Right lobe of liver (tissue), 6 donors: ENCODE results near the gene ITGA3. TPM values are rescaled to one million over a fixed set of nuclear protein-coding genes. Genes with fewer than 3 reads are reported as not detected.

Experiments
- ATAC-seq, 4 donors: fragments of 200-7000 bp; cut with Tn5 transposase; one replicate each; pipeline ENCODE4 v1.9.1; 2020; ENCODE audit warnings: mild to moderate bottlenecking in 4 of 4, moderate library complexity in 4 of 4
- DNase-seq, 3 donors: peaks; one replicate each; pipeline ENCODE4 v3.0.0-alpha.2; 2020
- H3K27ac ChIP-seq, 3 donors: fragments of 200-600 bp; one replicate each; pipeline ENCODE4 v1.8.0; 2022
- H3K27me3 ChIP-seq, 2 donors: fragments of 200-600 bp; one replicate each; pipeline ENCODE4 v1.8.0; 2022
- H3K36me3 ChIP-seq, 4 donors: fragments of 200-600 bp; sonication (generic) in 1 of 4; one replicate each; pipeline versions ENCODE4 v1.5.1 to v1.8.0; 2017 to 2022; ENCODE audit warnings: control low read depth in 1 of 4
- H3K4me1 ChIP-seq, 4 donors: fragments of 200-600 bp; sonication (generic) in 1 of 4; one replicate each; pipeline versions ENCODE4 v1.5.1 to v1.8.0; 2017 to 2022; ENCODE audit warnings: control low read depth in 1 of 4
- H3K4me3 ChIP-seq, 3 donors: fragments of 200-600 bp; one replicate each; pipeline ENCODE4 v1.8.0; 2022
- H3K9me3 ChIP-seq, 4 donors: fragments of 200-600 bp; sonication (generic) in 1 of 4; one replicate each; pipeline versions ENCODE4 v1.5.1 to v1.8.0; 2017 to 2022; ENCODE audit warnings: control low read depth in 1 of 4
- POLR2A ChIP-seq: fragments of 450-650 bp; IDR thresholded peaks from one replicate; pipeline ENCODE4 v1.6.1; 2017; ENCODE audit warnings: antibody characterized with exemption, mild to moderate bottlenecking
- WGBS: methylation state at CpG from one replicate; pipeline ENCODE4 v1.1.6; 2018; ENCODE audit warnings: low coverage, low lambda C conversion rate; ENCODE audit not compliant: insufficient coverage; ENCODE audit errors: missing lambda C conversion rate; 5-methylcytosine and 5-hydroxymethylcytosine counted together
- intact Hi-C, 2 donors: fragments of 100-400 bp; cut with DNase I; formaldehyde crosslinking; loops; one replicate each; pipeline versions ENCODE4 v1.11.2 to v1.14.1; 2022
- total RNA-seq, 6 experiments: library from RNA; depleted of rRNA in 2 of 6; stranded (reverse); fragments of >200 nt in 2 of 6; fragmentation: NEBNext Ultra II Directional in 3 of 6; extraction: Animal tissue kit (Norgen Biotek cat#: 25700) in 3 of 6; gene quantifications; one replicate each; pipeline versions ENCODE4 v1.1.0 to v1.2.4, GENCODE V29; 2016 to 2023
- TF ChIP-seq, protein P1 (sequence below), 4 donors: fragments of 200-600 bp in 3 of 4; fragments of 450-650 bp in 1 of 4; IDR thresholded peaks; one replicate each; pipeline versions ENCODE4 v1.5.1 to v1.8.0; 2016 to 2022; ENCODE audit warnings: antibody characterized with exemption in 4 of 4, mild to moderate bottlenecking in 2 of 4
- donor health status: DM: no; HTN: yes; CAD: no.
- donor health status: DM: no; HTN: no; CAD: no.
- donor health status: DM: no; HTN: no; CAD: no.
- donor health status: DM: no; HTN: yes; CAD: no.
- donor health status: DM: no; HTN: yes; CAD: no.

Gene ITGA3
- total RNA-seq, 6 experiments from 2014 or later, result 1.4 to 3.7 (median 2.4) TPM

DNA sequence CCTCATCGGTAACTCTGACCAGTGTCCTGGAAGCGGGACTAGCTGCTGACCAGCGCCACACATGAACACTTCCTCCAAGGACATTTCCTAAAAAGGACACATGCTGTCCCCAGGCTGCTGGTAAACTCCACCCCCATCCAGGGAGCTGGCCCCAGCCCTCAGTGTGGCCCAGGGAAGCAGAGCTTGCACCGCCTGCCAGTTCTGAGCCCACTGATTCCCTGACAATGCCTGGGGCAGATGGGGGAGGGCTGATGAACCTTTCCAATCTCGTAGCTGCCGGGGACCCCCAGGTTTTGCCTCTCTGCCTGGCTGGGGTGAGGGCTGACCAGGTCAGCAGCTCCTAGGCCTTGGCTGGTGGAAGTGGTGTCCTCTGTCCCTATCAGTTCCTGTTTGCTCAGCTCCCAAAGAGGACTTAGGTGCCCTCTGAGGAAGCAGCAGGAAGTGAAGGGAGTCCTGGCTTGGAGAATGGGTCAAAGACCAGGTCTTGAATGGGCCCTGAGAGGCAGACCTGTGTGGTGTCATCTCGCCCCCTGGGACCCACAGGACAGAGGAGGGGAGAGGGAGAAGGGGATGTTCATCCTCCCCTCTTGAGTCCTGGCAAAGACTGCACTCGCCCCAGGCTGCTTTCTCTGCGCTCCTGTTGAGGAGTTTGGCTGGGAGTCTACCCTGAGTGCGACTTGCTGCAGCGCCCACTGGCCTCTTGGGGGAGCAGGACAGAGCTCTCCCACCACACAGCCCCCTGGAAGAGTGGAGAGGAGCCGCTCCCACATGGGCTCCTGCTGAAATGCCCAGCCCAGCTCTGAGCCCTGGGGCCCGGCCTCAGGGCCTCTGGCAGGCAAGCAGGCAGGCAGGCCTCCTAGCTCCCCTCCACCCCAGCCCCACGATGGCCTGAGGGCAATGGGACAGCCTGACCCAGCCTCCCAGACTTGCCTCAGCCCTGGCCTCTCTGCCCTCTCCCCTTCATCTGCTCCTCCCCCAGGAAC, 56.1 kb downstream of the ITGA3 start:
- H3K36me3 ChIP-seq, result peaks cover 0 to 22% (median 1%) of the 10 kb centered on the region in 4 donors
- TF ChIP-seq, protein P1, sequence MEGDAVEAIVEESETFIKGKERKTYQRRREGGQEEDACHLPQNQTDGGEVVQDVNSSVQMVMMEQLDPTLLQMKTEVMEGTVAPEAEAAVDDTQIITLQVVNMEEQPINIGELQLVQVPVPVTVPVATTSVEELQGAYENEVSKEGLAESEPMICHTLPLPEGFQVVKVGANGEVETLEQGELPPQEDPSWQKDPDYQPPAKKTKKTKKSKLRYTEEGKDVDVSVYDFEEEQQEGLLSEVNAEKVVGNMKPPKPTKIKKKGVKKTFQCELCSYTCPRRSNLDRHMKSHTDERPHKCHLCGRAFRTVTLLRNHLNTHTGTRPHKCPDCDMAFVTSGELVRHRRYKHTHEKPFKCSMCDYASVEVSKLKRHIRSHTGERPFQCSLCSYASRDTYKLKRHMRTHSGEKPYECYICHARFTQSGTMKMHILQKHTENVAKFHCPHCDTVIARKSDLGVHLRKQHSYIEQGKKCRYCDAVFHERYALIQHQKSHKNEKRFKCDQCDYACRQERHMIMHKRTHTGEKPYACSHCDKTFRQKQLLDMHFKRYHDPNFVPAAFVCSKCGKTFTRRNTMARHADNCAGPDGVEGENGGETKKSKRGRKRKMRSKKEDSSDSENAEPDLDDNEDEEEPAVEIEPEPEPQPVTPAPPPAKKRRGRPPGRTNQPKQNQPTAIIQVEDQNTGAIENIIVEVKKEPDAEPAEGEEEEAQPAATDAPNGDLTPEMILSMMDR (IDR thresholded peaks at IDR 0.05), result no peak
- no peak for TF ChIP-seq POLR2A
- WGBS, result 26% methylated on average over 5 of the region's 14 CpGs
- H3K4me3 ChIP-seq, result no peak overlapping the region
- ATAC-seq, result peak; percentile 57 to 77 (median 74)
- H3K27ac ChIP-seq, result peak overlapping the region; percentile 76 to 86 (median 77)
- DNase-seq, result peak in 2 of 3 donors; percentile 62 to 63
- no peaks in the 10 kb centered on the region for H3K9me3 ChIP-seq
- intact Hi-C loops, result loop anchor here (10.0 kb wide), 1 partner anchor 53 kb away; the partner anchor contains the start of gene SGCA (in 2 of the 2)
- H3K4me1 ChIP-seq, result peaks cover 0 to 24% (median 5%) of the 10 kb centered on the region in 4 donors
- H3K27me3 ChIP-seq, result no peaks in the 10 kb centered on the region

DNA sequence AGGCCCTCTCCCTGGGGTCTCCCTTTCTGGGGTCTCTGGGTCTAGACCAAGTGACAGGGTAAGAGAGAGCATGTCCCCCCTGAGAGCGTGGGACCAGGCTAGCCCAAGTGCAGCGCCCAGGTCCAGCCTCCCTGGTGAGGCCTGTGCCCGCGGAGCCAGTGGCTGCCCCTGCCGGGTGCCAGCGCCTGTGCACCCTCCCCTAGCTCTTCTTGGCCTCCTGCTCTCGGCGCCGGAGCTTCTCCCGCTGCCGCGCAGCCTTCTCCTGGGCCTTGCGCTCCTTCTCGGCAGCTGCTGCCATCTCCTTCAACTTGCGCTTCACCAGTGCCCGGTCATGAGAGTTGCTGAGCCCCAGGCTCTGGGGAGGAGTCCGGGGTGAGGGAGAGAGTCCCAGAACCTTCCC, 56.8 kb downstream of the ITGA3 start:
- peaks cover 0 to 17% (median 1%) of the 10 kb centered on the region in 4 donors for H3K36me3 ChIP-seq
- DNase-seq, result peak in 1 of 3 donors; percentile 43
- H3K9me3 ChIP-seq, result no peaks in the 10 kb centered on the region
- intact Hi-C loops, result loop anchor here (10.0 kb wide), 1 partner anchor 52 kb away; the partner anchor contains the start of gene SGCA (in 2 of the 2)
- peak overlapping the region; percentile 76 to 86 (median 77) for H3K27ac ChIP-seq
- WGBS, result 100% methylated on average over 2 of the region's 17 CpGs
- no peak for ATAC-seq
- no peaks in the 10 kb centered on the region for H3K27me3 ChIP-seq
- peaks cover 0 to 32% (median 5%) of the 10 kb centered on the region in 4 donors for H3K4me1 ChIP-seq
- no peak for TF ChIP-seq POLR2A
- TF ChIP-seq, protein P1 (IDR thresholded peaks at IDR 0.05), result no peak
- no peak overlapping the region for H3K4me3 ChIP-seq

DNA sequence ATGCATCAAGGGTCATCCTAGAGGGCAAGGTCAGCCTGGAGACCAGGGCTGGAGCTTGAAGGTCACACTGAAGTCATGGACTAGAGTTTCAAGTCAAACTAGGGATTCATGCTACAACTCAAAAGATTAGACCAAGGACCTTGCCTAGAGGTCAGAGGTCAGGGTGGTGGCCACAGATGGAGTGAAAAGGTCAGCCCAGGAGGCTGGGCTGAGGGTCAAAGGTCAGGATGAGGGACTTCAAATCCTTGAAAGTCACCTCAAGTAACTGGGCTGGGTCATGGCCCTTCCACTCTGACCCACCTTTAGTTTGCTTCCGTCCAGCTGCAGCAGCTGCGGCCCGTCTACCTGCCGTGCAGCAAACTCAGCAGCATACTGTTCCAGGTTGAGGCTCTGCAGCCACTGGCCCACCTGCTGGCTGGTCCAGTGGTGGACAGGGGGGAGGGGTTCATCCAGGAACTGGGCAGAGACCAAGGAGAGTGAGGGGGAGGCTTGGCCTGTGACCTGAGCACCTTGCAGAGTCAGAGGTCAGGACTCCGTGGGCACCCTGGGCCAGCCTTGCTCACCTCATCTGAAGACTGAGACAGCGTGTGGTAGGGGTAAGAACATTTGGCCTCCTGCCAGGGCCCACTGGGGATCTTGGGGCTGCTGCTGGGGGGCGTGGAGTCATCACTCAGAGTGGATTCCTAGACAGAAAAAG, 57.9 kb downstream of the ITGA3 start:
- peaks cover 0 to 9% (median 0%) of the 10 kb centered on the region in 4 donors for H3K36me3 ChIP-seq
- peaks cover 0 to 32% (median 5%) of the 10 kb centered on the region in 4 donors for H3K4me1 ChIP-seq
- H3K9me3 ChIP-seq, result no peaks in the 10 kb centered on the region
- ATAC-seq (no peak), DNase-seq (peak in 1 of 3 donors; percentile 61)
- TF ChIP-seq, protein P1 (IDR thresholded peaks at IDR 0.05), result no peak
- no peak for TF ChIP-seq POLR2A
- no peak overlapping the region for H3K27ac ChIP-seq
- WGBS, result 20% methylated on average over 1 of the region's 7 CpGs
- intact Hi-C loops, result loop anchor here (10.0 kb wide), 1 partner anchor 51 kb away; the partner anchor contains the start of gene SGCA (in 2 of the 2)
- H3K27me3 ChIP-seq, result no peaks in the 10 kb centered on the region
- no peak overlapping the region for H3K4me3 ChIP-seq

DNA sequence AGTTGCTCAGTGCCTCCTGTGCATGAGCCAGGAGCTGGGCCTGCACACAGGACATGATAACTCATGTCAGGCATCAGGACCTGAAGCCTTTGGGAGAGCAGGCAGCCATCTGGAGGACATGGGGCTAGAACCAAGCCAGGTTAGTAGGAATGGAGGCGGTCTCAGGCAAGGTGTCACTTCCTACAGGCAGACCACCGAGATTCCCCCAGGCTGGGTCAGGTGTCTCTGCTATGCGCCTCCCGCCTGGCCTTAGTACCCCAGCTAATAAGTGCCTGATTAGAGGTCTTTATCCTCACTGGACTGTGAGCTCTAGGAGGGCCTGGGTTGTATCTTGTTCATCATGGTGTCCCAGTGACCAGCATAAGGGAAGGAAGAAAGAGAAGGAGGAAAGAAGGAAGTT, 58.5 kb downstream of the ITGA3 start:
- intact Hi-C loops, result loop anchor here (10.0 kb wide), 1 partner anchor 50 kb away; the partner anchor contains the start of gene SGCA (in 2 of the 2)
- H3K4me3 ChIP-seq, result no peak overlapping the region
- H3K27me3 ChIP-seq, result no peaks in the 10 kb centered on the region
- no peak overlapping the region for H3K27ac ChIP-seq
- peak in 1 of 3 donors; percentile 45 for DNase-seq
- TF ChIP-seq POLR2A, result no peak
- TF ChIP-seq, protein P1 (IDR thresholded peaks at IDR 0.05), result no peak
- ATAC-seq, result no peak
- H3K36me3 ChIP-seq, result peaks cover 0 to 2% (median 0%) of the 10 kb centered on the region in 4 donors
- no peaks in the 10 kb centered on the region for H3K9me3 ChIP-seq
- no CpG with 5 or more reads among the region's 4 CpGs for WGBS
- H3K4me1 ChIP-seq, result peaks cover 0 to 32% (median 5%) of the 10 kb centered on the region in 4 donors
